RWPE2 (cell line): ENCODE measurements around the gene ADAM10.

ENCODE experiments used
- ATAC-seq: fragments of 200-7000 bp; cut with Tn5 transposase; 3 replicates; pipeline ENCODE4 v1.9.1; 2021; ENCODE audit warnings: low read depth
- DNase-seq: peaks from one replicate; pipeline ENCODE4 v3.0.0-alpha.2; 2020; ENCODE audit warnings: low spot score
- H3K27ac ChIP-seq: fragments of 450-650 bp; 2 replicates; pipeline ENCODE4 v1.5.1; 2017; ENCODE audit warnings: mild to moderate bottlenecking; ENCODE audit not compliant: poor library complexity, severe bottlenecking
- H3K27me3 ChIP-seq: fragments of 250-450 bp; sonication (Bioruptor Pico); 2 replicates; pipeline ENCODE4 v1.5.1; 2021; ENCODE audit warnings: mild to moderate bottlenecking, moderate library complexity; ENCODE audit not compliant: insufficient read depth, poor library complexity, severe bottlenecking
- H3K36me3 ChIP-seq: fragments of 250-450 bp; sonication (Bioruptor Pico); 2 replicates; pipeline ENCODE4 v1.5.1; 2020; ENCODE audit warnings: low read depth, mild to moderate bottlenecking, moderate library complexity
- H3K4me1 ChIP-seq: fragments of 250-450 bp; sonication (Bioruptor Pico); 2 replicates; pipeline ENCODE4 v1.5.1; 2021; ENCODE audit warnings: mild to moderate bottlenecking, moderate library complexity; ENCODE audit not compliant: insufficient read depth, poor library complexity, severe bottlenecking
- H3K4me3 ChIP-seq: fragments of 250-450 bp; sonication (Bioruptor Pico); 2 replicates; pipeline ENCODE4 v1.5.1; 2021; ENCODE audit warnings: mild to moderate bottlenecking, moderate library complexity; ENCODE audit not compliant: severe bottlenecking
- H3K9me3 ChIP-seq: fragments of 250-450 bp; sonication (Bioruptor Pico); 2 replicates; pipeline ENCODE4 v1.5.1; 2021; ENCODE audit warnings: mild to moderate bottlenecking, moderate library complexity; ENCODE audit not compliant: severe bottlenecking
- TF ChIP-seq, protein P1 (sequence below): fragments of 450-650 bp; IDR thresholded peaks from one replicate; pipeline ENCODE4 v1.5.1; 2017; ENCODE audit warnings: mild to moderate bottlenecking, moderate library complexity; ENCODE audit not compliant: poor library complexity, severe bottlenecking

The ADAM10 gene

GRCh38 chr15:58760385-58761009, 11.0 kb upstream of the ADAM10 start:
- Histone ChIP-seq H3K4me1 (no peaks in the 10 kb centered on the region), H3K27ac (no peak overlapping the region), H3K4me3 (no peak overlapping the region), H3K9me3 (peaks cover 11% of the 10 kb centered on the region), H3K27me3 (no peaks in the 10 kb centered on the region), H3K36me3 (no peaks in the 10 kb centered on the region)
- TF ChIP-seq, protein P1, sequence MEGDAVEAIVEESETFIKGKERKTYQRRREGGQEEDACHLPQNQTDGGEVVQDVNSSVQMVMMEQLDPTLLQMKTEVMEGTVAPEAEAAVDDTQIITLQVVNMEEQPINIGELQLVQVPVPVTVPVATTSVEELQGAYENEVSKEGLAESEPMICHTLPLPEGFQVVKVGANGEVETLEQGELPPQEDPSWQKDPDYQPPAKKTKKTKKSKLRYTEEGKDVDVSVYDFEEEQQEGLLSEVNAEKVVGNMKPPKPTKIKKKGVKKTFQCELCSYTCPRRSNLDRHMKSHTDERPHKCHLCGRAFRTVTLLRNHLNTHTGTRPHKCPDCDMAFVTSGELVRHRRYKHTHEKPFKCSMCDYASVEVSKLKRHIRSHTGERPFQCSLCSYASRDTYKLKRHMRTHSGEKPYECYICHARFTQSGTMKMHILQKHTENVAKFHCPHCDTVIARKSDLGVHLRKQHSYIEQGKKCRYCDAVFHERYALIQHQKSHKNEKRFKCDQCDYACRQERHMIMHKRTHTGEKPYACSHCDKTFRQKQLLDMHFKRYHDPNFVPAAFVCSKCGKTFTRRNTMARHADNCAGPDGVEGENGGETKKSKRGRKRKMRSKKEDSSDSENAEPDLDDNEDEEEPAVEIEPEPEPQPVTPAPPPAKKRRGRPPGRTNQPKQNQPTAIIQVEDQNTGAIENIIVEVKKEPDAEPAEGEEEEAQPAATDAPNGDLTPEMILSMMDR: no peak
- ATAC-seq (no peak), DNase-seq (no peak)

- DNase-seq (no peak), ATAC-seq (peak; percentile 76; the same call in 2 of the 3 replicates)
- Histone ChIP-seq H3K9me3 (no peaks in the 10 kb centered on the region), H3K4me3 (no peak overlapping the region), H3K4me1 (no peaks in the 10 kb centered on the region), H3K27ac (no peak overlapping the region), H3K27me3 (no peaks in the 10 kb centered on the region), H3K36me3 (no peaks in the 10 kb centered on the region)
- TF ChIP-seq, protein P1: peak; percentile 60
Measured at GRCh38 chr15:58758141-58758540, 8.6 kb upstream of the ADAM10 start.

DNA sequence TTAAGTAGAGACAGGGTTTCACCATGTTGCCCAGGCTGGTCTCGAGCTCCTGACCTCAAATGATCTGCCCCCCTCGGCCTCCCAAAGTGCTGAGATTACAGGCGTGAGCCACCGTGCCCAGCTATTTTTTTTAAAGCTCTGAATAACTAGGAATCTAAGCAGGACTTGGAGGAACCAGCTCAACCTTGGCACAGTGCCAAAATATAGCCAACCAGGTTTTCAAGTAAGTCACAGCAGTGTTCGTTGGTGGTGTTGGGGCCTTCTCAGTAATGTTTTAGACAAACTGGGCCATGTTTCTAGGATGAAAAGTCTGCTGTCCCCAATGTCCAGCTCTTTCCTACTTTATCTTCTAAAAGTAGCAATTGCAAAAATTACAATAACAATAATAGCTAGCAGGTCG, 6.4 kb upstream of the ADAM10 start:
- no peaks in the 10 kb centered on the region for H3K27me3 ChIP-seq
- no peak overlapping the region for H3K27ac ChIP-seq
- no peak for ATAC-seq
- no peaks in the 10 kb centered on the region for H3K36me3 ChIP-seq
- TF ChIP-seq, protein P1: no peak
- no peak overlapping the region for H3K4me3 ChIP-seq
- no peaks in the 10 kb centered on the region for H3K4me1 ChIP-seq
- no peak for DNase-seq
- no peaks in the 10 kb centered on the region for H3K9me3 ChIP-seq

DNA sequence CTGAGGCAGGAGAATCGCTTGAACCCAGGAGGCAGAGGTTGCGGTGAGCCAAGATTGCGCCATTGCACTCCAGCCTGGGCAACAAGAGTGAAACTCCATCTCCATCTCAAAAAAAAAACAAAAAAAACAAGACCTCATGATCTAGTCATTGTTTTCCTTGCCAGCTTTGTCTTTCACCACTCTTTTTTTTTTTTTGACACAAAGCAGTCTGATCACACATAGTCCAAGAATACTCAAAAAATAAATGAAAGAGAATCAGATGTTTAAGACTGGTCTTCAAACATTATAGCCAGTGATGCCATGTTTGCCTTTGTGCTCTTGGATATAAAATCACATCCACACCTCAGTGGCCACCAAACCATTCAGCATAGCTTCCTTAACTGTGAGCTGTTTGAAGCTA, 5.8 kb upstream of the ADAM10 start:
- H3K4me1 ChIP-seq: no peaks in the 10 kb centered on the region
- H3K9me3 ChIP-seq: no peaks in the 10 kb centered on the region
- no peaks in the 10 kb centered on the region for H3K27me3 ChIP-seq
- no peak overlapping the region for H3K4me3 ChIP-seq
- no peak for DNase-seq
- no peak overlapping the region for H3K27ac ChIP-seq
- H3K36me3 ChIP-seq: no peaks in the 10 kb centered on the region
- TF ChIP-seq, protein P1: no peak
- ATAC-seq: no peak

DNA sequence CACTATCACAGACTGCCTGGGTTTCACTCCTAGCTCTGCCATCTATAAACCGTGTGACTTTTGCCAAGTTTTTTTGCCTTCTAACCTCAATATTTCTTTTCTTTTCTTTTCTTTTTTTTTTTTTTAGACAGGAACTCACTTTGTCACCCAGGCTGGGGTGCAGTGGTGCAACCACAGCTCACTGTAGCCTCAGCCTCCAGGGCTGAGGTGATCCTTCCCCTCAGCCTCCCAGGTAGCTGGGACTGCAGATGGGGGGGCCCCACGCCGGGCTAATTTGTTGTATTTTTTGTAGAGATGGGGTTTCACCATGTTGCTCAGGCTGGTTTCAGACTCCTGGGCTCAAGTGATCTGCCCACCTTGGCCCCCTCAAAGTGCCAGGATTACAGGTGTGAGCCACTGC, 3.2 kb upstream of the ADAM10 start:
- no peaks in the 10 kb centered on the region for H3K27me3 ChIP-seq
- H3K36me3 ChIP-seq: no peaks in the 10 kb centered on the region
- no peak for DNase-seq
- no peaks in the 10 kb centered on the region for H3K9me3 ChIP-seq
- no peaks in the 10 kb centered on the region for H3K4me1 ChIP-seq
- no peak overlapping the region for H3K27ac ChIP-seq
- TF ChIP-seq, protein P1: no peak
- no peak for ATAC-seq
- no peak overlapping the region for H3K4me3 ChIP-seq
